NCI-H226 (cell line): ENCODE results near the gene HPD.
"Not testable (repeated sequence)": the region's sequence is repeated elsewhere in the genome, so short reads cannot be mapped to it uniquely, and the experiment has no call there.

Experiments
- DNase-seq: peaks from one replicate; pipeline ENCODE4 v3.0.0-alpha.2; 2015

Gene HPD

DNA sequence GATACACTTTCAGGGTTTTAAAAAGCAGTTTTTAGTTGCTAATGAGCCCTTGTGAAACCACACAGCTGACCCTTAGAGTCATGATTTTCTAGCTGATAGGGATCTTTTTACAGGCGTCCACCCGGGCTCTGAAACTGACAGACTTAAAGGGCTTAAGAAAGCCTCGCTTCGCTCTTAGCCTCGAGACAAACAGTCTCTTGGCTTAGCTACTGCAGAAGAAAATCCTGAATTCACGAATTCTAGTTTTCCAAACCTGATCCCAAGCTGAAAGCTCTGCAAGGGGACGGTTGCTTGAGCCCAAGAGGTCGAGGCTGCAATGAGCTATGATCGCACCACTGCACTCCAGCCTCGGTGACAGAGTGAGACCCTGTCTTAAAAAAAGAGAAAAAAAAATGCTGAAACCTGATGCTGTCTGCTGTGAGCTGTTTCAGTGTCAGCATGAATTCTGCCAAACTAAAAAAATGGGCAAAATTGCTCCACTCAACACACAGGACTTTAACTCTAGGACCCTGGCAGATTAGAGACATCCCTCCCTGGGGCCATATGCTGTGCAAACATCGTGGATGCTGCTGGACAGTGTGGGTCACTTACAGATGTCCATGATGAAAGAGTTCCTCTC is 3.1 kb upstream of the HPD start:
- DNase-seq: no peak

DNA sequence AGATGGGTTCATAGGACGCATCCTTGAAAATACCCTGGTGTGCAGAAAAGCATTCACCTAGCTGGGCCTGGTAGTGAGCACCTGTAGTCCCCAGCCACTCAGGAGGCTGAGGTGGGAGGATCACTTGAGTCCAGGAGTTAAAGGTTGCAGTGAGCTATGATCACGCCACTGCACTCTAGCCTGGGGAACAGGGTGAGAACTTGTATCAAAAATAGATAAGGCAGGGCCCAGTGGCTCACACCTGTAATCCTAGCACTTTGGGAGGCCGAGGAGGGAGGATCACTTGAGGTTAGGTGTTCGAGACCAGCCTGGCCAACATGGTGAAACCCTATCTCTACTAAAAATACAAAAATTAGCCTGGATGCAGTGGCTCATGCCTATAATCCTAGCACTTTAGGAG is 2.0 kb upstream of the HPD start:
- not testable (repeated sequence) for DNase-seq

DNA sequence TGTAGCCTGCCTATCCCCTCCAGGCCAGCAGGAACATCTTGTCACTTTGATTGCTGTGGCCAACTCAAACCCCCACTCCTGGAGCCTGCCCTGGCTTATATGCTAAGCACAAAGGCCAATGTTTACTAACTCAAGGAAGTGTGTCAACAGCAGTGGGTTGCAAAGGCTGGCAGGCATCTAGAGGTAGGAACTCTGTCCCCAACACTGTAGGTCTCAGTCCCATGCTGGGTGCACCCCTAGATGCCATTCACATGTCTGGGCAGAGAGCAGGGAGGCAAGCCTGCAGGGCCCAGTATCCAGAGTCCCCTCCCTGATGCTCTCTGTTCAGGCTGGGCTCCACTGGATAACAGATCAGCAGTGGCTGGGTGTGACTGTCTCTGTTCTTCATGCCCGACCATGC is 1.6 kb upstream of the HPD start:
- DNase-seq: no peak

DNA sequence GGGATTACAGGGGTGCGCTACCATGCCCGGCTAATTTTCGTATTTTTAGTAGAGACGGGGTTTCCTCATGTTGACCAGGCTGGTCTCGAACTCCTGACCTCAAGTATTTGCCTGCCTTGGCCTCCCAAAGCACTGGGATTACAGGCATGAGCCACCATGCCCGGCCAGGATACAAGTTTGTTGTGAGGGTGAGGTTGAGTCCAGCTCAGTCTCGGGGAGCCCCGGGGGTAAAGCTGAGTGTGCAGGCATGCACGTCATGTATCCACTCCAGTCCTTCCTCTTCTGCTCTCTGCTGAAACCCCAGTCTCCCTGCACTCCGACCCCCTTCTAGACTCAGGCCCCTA is 369 bp downstream of the HPD start:
- DNase-seq: no peak

DNA sequence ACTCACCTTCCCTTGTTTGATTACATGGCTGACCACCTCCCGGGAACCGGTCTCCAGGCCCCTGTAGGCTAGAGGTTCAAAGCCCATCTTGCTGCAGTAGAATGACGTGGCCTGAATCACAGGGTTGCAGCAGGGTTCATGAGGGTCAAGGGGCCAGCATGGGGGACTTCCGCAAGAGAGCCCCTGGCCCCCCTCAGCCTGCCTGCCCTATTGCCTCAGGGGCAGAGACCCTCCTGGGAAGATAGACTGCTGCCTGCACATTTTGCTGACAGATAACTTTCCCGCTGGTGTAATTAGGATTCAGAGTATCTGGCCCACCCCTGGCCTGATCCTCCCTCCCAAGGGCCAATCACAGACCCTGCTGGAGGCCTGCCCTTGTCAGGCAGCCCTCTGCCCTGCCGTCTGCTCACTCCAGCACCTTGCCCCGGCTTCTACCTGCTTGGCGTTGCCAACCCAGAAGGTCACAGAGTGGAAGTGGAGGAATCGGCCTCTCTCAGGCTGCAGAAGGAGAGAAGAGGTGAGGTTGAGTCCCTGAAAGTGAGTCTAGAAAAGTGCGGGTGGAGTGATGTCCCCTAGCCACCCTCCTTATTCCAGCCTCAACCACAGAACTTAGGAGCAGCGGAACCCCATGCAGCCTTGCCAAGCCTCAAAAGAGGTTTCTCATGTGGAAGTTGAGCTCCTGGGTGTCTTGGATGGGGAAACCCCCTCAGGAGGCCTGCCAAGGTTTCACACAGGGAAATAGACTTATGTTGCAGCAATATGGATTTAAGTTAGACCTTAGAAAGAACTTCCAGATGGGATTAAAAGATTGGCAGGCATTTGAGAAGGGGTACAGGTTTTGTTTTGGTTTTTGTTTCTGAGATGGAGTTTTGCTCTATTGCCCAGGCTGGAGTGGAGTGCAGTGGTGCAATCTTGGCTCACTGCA is 1.1 kb downstream of the HPD start:
- DNase-seq: no peak

DNA sequence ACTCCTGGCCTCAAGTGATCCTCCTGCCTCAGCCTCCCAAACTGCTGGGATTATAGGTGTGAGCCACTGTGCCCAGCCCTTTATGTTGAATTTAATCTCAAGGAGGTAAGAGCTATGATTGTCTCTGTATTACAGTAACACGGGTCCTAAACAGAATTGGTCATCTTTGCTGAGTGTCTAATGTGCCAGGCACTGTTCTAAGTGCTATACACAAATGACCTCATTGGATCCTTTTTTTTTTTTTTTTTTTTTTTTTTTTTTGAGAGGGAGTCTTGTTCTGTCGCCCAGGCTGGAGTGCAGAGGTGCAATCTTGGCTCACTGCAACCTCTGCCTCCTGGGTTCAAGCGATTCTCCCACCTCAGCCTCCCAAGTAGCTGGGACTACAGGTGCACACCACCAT is 6.3 kb downstream of the HPD start:
- not testable (repeated sequence) for DNase-seq

DNA sequence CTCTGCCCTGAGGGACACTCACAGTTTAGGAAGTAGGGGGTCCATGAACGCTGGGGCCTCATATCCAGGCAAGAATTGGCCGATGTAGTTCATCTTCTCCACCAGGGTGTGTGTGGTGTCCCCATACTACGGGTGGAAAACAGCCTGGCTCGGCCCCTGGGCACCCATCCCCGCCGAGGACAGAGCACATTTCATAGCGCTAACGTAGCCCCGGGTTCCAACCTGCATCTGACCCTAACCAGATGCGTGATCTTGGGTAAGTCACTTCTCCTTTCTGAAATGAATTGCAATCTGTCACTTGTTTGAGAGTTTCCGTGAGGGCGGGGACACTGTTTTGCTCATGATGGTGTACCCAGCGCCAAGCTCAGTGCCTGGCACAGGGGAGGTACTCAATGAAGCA is 9.0 kb downstream of the HPD start:
- DNase-seq: no peak

DNA sequence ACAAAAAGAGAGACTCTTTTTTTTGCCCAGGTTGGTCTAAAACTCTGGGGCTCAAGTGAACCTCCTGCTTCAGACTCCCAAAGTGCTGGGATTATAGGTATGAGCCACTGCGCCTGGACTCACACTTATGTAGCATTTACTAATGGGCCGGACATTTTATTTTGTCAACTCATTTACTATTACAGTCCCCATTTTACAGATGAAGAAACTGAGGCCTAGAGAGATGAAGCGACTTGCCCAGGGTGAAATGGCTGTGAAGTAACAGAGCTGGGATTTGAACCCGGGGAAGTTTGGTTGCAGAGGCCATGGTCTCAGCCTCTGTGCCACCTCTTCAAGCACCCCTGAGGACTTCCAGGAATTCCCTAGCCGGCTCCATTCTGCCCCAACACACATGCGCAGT is 9.4 kb downstream of the HPD start:
- DNase-seq: no peak

DNA sequence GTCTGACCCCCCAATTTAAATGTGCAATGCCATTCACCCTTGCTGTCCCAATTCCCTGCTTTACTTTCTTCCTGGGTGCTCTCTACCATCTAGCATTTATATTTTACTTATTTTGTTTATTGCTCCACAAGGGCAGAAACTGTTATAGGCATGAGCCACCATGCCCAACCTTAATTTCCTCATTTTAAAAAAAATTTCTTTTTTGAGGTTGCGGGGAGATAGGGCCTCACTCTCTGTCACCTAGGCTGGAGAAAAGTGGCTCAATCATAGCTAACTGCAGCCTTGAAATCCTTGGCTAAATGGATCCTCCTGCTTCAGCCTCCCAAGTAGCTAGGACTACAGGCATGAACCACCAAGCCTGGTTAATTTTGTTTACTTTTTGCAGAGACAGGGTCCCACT is 13.0 kb downstream of the HPD start:
- no peak for DNase-seq

DNA sequence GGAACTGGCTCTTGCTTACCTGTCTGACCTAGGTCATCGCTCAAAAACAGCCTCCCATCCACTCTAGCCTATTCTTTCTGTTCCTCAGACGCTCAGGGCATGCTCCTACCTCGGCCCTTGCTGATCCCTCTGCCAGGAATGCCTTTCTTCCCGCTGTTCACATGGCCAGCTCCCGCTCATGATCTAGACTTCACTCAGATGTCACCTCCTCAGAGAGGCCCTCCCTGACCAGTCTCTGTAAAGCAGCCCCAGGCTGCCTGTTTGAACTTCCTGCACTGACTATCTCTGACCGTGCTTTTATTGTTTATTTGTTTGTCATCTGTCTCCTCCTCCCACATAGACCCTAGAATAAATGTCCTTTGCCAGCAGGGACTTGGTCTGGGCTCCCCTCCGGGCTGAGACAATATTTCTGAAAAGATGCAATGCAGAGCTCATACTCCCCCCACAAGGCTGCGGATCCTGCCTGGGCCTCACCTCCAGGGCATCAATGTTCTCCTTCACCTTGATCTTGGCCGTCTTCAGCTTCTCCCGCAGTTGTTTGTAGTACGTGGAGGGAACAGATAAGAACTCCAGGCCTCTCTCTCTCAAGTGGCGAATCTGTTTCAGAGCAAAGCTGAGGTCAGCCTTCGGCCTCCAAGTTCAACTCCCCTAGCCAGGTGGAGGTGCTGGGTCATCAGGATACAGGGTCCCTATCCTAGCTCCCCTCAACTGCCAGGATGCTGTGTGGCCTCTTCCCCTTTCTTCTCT is 15.2 kb downstream of the HPD start:
- no peak for DNase-seq

DNA sequence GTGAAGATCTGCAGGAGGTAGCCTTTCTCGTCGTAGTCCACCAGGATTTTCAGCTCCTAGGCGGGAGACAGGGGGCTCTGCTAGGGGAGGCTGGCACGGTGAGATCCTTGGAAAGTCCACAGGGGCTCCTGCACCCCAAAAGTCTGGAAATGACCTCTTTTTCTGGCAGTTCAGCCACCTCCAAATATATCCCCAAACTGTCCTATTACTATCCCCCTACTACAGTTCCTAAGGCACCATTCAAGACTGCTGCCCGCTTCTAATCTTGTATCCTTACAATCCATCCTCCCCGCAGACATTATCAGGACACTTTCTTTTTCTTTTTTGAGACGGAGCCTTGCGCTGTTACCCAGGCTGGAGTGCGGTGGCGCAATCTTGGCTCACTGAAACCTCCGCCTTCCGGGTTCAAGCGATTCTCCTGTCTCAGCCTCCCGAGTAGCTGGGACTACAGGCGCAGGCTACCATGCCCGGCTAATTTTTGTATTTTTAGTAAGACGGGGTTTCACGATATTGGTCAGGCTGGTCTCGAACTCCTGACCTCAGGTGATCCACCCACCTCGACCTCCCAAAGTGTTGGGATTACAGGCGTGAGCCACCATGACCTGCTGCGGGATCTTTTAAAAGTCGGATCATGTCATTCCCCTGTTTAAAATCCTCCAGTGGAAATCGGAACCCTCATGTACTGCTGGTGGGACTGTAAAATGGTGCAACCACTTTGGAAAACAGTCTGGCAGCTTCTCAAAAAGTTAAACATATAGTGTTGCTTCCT is 18.5 kb downstream of the HPD start:
- DNase-seq: no peak

DNA sequence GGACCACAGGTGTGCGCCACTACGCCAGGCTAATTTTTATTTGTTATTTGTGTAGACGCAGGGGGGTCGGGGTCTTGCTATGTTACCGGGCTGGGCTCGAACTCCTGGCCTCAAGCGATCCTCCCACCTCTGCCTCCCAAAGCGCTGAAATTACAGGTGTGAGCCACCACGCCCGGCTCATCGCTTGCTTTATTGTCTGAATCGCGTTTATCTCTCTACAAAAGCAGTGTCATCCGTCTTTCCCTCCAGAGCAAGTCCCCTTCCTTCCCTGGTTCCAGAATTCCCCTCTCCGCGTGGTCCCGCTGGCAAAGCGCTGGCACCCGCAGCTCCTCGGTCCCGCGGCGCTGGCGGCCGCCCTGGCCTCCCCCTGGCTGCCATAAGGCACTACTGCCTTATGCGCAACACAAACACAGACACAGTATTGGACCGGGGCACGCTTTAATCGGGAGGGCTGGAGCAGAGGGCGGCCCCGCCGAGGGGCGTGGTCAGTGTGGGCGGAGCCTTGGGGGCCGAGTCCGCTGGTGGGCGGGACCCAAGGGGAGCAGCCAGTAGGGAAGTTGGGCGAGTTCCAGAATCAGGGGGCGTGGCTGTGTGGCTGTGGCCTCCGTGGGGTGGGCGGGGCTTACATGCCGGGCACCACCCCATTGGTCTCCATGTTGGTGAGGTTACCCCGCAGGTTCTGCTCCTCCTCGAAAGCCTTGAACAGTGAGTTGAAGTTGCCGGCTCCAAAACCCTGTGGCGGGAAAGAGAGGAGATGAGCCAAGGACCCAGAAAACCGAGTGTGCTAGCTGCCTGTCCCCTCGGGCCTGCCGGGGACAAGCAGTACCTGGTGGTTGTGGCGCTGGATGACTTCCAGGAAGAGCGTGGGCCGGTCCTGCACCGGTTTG is 19.3 kb downstream of the HPD start:
- DNase-seq: peak; percentile 92

DNA sequence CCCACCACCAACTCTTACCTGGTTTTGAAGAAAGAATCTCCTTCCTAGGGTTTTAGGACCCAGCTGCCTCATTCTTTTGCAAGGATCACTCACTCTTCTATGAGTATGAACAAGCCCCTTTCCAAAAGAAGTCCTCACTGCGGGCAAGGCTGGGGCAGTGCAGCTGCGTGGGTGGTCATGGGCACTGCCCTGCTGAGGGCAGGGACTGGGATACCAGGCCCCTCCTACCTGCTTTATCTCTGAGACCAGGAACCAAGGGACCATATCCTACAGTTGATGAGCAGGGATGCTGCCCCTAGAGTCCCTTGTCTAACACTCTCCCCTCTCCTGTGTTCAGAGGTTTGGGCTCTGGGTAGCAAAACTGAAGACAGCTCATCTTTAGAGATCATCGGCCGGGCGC is 20.5 kb downstream of the HPD start:
- DNase-seq: no peak

DNA sequence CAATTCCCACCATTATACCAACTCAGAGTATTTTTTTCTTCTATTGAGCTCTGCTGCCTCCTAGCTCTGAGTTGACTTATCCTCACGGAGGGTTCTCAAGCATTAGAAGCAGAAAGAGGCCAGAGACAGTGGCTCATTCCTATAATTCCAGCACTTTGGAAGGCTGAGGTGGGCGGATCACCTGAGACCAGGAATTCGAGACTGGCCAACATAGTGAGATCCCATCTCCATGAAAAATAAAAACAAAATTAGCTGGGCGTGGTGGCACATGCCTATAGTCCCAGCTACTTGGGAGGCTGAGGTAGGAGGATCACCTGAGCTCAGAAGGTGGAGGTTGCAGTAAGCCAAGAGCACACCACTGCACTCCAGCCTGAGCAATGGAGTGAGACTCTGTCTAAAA is 21.0 kb downstream of the HPD start:
- DNase-seq: no peak

DNA sequence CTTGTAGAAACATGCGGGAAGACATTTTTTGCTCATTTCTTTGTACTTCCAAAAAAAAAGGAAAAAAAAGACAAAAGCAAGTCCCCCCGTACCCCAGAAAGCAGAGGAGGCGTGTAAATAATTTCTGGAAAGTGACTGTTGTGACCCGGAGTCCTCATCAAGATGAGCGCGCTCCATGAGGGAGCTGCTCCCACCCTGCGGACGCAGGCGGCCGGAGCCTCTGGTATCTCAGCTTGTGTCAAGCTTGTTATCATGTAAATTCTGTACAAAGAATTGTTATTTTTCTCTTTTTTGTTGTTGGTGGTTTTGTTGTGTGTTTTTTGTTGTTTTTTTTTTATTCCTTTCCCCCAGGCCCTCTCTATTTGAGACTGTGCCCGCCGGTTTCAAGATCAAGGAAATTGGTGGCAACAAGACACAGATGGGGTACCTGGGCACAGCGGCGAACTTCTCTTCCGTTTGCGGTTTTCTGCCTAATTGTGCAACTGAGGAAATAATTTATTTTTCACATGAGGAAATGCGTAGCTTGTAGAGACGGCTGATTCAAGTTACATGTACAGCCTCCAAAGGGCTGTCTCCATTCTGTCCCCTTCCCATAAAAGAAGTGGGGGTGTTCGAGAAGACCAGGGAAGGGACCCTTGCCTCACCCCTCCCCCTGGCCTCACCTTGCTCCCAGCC is 27.0 kb downstream of the HPD start:
- no peak for DNase-seq

DNA sequence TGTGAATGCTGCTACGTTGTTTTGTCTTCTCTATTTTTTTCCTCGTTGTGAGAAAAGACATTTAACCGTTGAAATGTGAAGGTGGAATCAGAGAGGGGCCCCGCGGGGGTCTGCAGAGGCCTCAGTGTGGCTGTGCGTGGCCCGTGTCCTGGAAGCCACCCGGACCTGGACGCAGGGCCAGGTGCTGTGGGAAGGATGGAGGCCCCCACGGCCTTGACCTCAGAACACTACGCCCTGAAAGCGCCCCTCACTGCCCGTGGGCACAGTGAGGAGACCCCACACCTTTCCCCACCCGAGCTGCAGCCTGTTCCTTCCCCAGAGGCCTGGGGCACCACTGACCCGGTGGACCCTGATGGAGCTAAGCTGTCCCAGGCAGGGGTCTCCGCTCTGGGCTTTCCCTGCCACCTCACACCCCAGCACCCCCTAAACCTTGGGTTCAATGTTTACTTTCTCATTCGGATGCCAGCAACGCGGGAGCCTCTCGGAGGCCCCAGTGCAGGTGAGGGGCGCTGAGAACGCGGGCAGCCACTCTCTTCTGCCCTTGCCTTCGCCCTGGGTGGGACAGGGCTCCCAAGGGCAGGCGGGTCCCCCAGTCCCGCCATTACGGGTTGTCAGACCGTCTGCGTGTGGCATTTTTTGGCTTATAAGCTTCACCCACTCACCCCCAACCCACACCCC is 27.9 kb downstream of the HPD start:
- DNase-seq: no peak

DNA sequence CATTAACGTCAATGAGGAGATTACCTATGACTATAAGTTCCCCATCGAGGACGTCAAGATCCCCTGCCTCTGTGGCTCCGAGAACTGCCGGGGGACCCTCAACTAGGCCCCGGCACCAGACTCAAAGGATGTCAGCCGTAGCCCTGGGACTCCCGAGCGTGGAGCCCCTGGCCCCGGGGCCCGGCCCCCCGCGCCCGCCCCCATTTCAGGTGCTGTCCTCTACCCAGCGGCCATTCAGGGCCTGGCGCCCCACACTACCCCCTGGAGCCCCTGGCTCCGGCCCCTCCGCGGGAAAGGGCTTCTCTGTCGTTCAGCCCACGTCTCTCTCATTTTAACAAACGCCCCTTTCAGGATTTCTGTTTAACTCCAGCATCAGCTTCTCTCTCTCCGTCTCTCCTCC is 28.5 kb downstream of the HPD start:
- no peak for DNase-seq

DNA sequence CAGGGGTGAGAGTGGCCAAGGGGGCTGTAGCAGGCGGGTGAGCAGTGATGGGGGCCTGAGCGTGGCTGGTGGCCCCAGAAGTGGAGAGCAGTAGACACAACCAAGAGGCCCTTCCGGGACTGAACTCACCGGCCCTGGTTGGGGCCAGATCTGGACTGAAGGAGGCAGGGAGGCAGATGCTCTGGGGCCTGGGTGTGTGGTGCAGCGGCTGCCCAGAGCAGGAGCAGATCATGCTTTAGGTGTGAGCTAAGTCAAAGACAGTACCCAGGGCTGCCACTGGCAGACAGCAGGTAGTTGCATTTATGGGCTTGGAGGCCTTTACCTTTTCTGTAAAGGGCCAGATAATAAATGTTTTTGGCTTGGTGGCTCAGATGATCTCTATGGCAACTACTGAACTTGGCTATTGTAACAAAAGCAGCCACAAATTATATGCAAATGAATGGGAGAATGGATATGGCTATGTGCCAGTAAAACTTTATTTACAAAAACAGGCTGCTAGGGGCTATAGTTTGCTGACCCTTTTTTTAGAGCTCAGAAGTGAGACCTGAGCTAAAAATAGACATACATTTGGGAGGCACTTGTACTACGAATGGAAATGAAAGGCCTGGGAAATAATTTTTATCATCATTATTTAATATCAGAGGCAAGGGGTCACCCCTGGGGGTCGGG is 29.3 kb downstream of the HPD start:
- no peak for DNase-seq

DNA sequence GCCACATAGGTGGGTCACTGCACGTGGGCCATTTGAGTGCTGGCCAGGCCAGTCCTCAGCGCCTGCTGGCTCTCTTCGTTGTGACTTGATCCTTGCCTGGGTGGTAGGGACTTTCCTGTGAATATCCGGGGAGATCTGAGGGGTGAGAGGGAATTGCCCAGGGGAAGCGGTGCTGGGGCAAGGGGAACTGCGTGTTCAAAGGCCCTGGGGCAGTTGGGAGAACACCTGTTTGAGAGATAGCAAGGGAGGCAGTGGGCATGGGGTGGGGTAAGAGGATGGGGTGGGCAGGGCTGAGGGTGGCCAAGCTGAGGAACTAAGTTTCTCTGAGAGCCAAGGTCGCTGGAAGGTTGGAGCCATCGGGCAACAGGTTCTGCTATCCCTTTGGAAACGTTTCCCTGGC is 29.8 kb downstream of the HPD start:
- no peak for DNase-seq

DNA sequence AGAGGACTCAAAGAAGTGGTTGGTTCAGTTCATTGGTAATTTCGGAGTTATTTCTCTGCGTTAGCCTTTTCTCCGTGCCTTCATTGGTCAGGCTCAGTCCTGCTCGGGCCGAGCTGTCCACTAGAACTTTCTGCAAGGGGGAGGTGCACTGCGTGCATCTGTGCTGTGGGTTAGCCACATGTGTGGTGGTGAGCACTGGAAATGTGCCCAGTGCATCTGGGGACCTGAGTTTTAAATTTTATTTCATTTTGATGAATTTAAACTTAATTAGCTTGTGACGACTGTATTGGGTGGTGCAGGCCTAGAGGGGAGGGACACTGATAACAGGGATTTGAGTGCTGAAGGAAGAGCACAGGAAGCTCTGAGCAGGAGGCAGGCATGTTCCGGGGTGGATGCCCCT is 30.4 kb downstream of the HPD start:
- no peak for DNase-seq
